Measurements from ENCODE around the gene PNPLA5.
A peak's percentile ranks its signal among the peaks of the same experiment; 100 is the strongest.

PNPLA5 gene

DNA sequence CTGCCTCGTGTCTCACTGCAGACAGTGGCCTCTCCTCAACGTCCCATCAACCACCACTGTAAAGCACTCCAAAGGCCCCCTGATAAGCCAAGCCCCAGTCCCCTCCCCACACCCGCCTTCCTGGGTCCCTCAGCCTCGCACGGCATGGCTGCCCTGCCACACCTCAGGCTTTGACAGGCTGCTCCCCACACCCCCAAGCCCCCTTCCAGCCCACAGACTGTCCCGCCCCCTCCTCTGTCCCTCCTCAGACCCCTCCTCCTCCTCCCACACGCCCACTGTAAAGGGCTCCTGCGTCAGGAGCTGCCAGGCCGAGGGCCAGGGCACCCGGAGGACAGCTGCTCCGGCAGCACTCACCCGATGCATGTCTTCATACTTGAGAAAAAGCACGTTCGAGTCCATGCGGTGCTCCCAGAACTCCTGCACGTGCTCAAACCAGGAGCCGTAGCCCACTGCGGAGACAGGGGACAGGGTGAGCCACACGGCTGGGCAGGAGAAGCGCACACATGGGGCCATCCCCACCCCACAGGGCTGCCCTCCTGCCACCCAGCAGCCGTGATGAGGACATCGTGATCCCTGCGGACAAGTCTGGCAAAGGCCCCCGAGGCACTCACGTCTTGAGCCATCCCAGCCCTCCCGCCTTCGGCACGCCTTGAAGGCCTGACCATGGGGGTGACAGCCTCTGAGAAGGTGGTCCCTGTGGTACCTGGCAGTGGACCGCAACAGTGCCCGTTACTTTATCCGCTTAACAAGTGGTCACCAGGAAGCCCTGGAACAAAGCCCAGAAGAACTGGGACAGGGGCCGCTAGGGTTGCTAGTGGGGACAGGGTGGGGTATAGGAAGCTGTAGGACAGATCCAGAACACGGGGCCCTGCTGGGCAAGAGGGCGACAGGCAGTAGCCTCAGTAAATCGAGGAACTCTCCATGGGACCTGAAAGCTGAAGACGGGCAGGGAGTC lies 58.2 kb downstream of the PNPLA5 start:
- peaks cover 26 to 84% (median 70%) of the 10 kb centered on the region in 10 experiments for H3K4me1 ChIP-seq
- TF ChIP-seq Cebpa-rat (IDR thresholded peaks at IDR 0.05): no peak
- H3K4me2 ChIP-seq: peak overlapping the region in 8 of 11 experiments; percentile 15 to 93 (median 47); a peak in 13 of 22 replicates

GRCh38 chr22:43832393-43833265 lies 59.2 kb downstream of the PNPLA5 start:
- H3K27ac ChIP-seq: peak overlapping the region in 2 of 11 experiments; percentile 34 to 93; a peak in 3 of 22 replicates
- peak overlapping the region in 7 of 11 experiments; percentile 26 to 93 (median 49); a peak in 13 of 22 replicates for H3K4me2 ChIP-seq
- H3K4me3 ChIP-seq: no peak overlapping the region
- no peaks in the 10 kb centered on the region for H3K9me3 ChIP-seq (replicated peaks in 1 of 11)
- no peak for TF ChIP-seq Cebpa-rat (IDR thresholded peaks at IDR 0.05)
- H3K27me3 ChIP-seq: peaks cover 0 to 16% (median 0%) of the 10 kb centered on the region in 11 experiments; a peak in 5 of 22 replicates
- H3K36me3 ChIP-seq: no peaks in the 10 kb centered on the region
- H3K9ac ChIP-seq: peak overlapping the region in 2 of 11 experiments; percentile 22 to 34; a peak in 2 of 22 replicates
- peaks cover 0 to 13% (median 0%) of the 10 kb centered on the region in 11 experiments; a peak in 2 of 22 replicates for H4K20me1 ChIP-seq
- peaks cover 27 to 87% (median 75%) of the 10 kb centered on the region in 10 experiments for H3K4me1 ChIP-seq

More for the DNA sequence above, 58.2 kb downstream of the PNPLA5 start:
- Histone ChIP-seq H3K9ac (peak overlapping the region in 2 of 11 experiments; percentile 22 to 34; a peak in 2 of 22 replicates), H3K27ac (peak overlapping the region in 3 of 11 experiments; percentile 5 to 47 (median 34); a peak in 3 of 22 replicates), H3K27me3 (peaks cover 0 to 16% (median 0%) of the 10 kb centered on the region in 11 experiments; a peak in 5 of 22 replicates), H3K36me3 (no peaks in the 10 kb centered on the region), H3K4me3 (no peak overlapping the region), H4K20me1 (peaks cover 0 to 13% (median 0%) of the 10 kb centered on the region in 11 experiments; a peak in 2 of 22 replicates), H3K9me3 (replicated peaks in 1 of 11) (no peaks in the 10 kb centered on the region)

DNA sequence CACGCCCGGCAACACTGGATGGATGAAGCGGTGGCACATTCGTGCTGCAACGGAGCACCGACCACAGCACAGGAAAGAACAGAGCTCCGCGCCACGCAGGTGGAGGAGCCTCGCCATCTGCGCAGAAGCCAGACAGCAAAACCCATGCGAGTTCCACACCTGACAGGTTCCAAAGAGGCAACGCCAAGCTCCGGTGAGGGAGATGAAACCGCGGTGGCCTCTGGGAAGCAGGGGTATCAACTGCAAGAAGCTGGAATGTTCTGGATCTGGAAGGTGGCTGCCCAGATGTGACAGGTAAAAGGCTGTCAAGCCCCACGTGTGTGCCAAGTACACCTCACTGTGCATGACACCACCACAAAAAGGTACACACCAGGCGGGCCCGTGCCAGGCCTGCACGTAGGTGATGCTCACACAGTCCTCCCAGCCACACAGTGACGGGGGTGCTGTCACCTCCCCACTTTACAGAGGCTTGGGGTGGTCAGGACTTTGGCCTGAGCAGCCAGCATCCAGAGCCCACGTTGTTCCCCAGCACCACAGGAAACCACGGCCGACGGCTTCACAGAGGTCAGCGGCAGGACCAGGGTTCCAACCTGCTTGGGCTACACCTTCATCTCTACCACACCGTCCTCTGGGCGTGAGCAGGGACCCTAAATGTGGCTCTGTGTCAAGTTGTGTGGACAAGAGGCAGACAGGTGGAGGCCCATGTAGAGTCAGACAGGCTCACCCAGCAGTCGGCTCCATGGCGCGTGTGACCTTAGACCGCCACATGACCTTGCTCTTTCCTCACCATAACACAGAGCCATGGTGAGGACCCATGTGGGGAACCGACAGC lies 60.0 kb downstream of the PNPLA5 start:
- Histone ChIP-seq H3K9me3 (replicated peaks in 1 of 11) (no peaks in the 10 kb centered on the region), H3K27ac (peak overlapping the region in 2 of 11 experiments; percentile 88 to 93; a peak in 3 of 22 replicates), H3K9ac (no peak overlapping the region), H3K36me3 (no peaks in the 10 kb centered on the region), H3K4me1 (peaks cover 32 to 87% (median 75%) of the 10 kb centered on the region in 10 experiments), H3K27me3 (peaks cover 0 to 16% (median 0%) of the 10 kb centered on the region in 11 experiments; a peak in 5 of 22 replicates), H4K20me1 (peaks cover 0 to 6% (median 0%) of the 10 kb centered on the region in 11 experiments; a peak in 1 of 22 replicates), H3K4me3 (no peak overlapping the region), H3K4me2 (peak overlapping the region in 3 of 11 experiments; percentile 87 to 95 (median 93); a peak in 6 of 22 replicates)
- TF ChIP-seq Cebpa-rat (IDR thresholded peaks at IDR 0.05): no peak

- no peaks in the 10 kb centered on the region for H3K36me3 ChIP-seq
- 0 out of 22 replicates have a peak, but pooled peaks cover 0 to 5% (median 0%) of the 10 kb centered on the region in 11 experiments for H4K20me1 ChIP-seq
- H3K27ac ChIP-seq: peak overlapping the region in 4 of 11 experiments; percentile 83 to 93 (median 88); a peak in 7 of 22 replicates
- H3K4me3 ChIP-seq: no peak overlapping the region
- H3K4me1 ChIP-seq: peaks cover 40 to 91% (median 78%) of the 10 kb centered on the region in 10 experiments
- H3K27me3 ChIP-seq: peaks cover 0 to 16% (median 0%) of the 10 kb centered on the region in 11 experiments; a peak in 5 of 22 replicates
- TF ChIP-seq Cebpa-rat (IDR thresholded peaks at IDR 0.05): no peak
- H3K9me3 ChIP-seq (replicated peaks in 1 of 11): no peaks in the 10 kb centered on the region
- H3K9ac ChIP-seq: peak overlapping the region in 3 of 11 experiments; percentile 72 to 81 (median 78); a peak in 6 of 22 replicates
- H3K4me2 ChIP-seq: peak overlapping the region; percentile 58 to 95 (median 87)
Observed at GRCh38 chr22:43830931-43831560, 60.8 kb downstream of the PNPLA5 start.

DNA sequence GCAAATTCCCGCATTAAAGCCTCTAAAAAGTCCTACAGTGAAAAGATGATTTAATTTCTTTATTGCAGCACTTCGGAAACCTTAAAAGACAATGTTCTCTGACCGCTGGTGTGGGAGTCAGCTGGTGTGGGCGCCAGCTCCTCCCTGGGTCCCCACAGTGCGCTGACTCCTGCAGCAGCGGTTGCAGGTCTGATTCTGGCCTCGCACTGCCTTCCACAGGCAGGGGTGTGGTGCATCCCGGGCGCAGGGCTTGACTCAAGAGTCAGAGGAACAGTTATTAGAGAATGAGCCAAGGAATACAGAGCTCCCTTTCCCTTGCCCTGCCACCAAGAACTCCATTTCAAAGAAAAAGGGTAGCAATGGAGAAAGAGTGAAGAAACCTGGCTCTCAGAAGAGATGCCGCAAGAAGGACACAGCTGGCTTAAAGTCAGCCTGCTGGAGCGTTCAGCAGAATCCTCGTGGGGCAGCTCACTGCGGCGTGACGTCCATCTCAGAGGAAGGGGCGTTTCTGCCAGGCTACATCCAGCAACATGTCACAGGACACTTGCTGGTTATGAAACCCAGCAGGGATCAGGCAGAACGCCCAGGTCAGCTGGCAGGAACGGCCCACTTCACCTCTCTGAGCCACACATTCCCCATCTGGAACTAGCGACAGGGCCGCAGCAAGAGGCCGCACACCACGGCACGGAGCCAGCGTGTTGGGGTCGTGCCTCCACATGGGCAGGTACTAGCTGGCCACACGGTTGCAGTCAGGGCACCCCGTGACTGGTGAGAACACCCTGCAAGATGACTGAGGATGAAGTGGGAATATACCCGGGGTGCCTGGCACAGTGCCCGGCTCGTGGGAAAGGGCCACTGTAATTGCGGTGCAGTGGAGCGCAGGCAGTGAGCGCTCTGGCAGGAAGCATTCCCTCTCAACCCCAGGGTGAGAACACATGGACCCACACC lies 61.6 kb downstream of the PNPLA5 start:
- Histone ChIP-seq H4K20me1 (0 out of 22 replicates have a peak, but pooled peaks cover 0 to 5% (median 0%) of the 10 kb centered on the region in 11 experiments), H3K4me3 (peak overlapping the region in 3 of 10 experiments; percentile 13 to 47 (median 16); a peak in 4 of 20 replicates), H3K9me3 (replicated peaks in 1 of 11) (no peaks in the 10 kb centered on the region), H3K9ac (peak overlapping the region in 7 of 11 experiments; percentile 2 to 81 (median 74); a peak in 12 of 22 replicates), H3K4me1 (peaks cover 41 to 86% (median 73%) of the 10 kb centered on the region in 10 experiments), H3K36me3 (no peaks in the 10 kb centered on the region), H3K27ac (peak overlapping the region in 7 of 11 experiments; percentile 16 to 93 (median 83); a peak in 12 of 22 replicates), H3K4me2 (peak overlapping the region; percentile 58 to 95 (median 87)), H3K27me3 (peaks cover 0 to 16% (median 0%) of the 10 kb centered on the region in 11 experiments; a peak in 5 of 22 replicates)
- TF ChIP-seq Cebpa-rat (IDR thresholded peaks at IDR 0.05): peak in 4 of 11 experiments; percentile 78 to 96 (median 84); a peak in 8 of 22 replicates

Measured in BLaER1 treated with 17β-estradiol and CSF1 and Interleukin-3, amounts not matched to agents 10 nM and 100 nM (cell line).